HG02938 (cell line): ENCODE results near the gene PXMP4.

ENCODE experiments used
- ATAC-seq: cut with Tn5 transposase; IDR thresholded peaks from one replicate; pipeline ENCODE4 v1.9.1; 2021; ENCODE audit warnings: mild to moderate bottlenecking, moderate library complexity; ENCODE audit not compliant: unreplicated experiment

The PXMP4 gene

GRCh38 chr20:33656783-33657703, 63.1 kb downstream of the PXMP4 start:
- ATAC-seq, result no peak

GRCh38 chr20:33656010-33656782, 63.9 kb downstream of the PXMP4 start:
- no peak for ATAC-seq

- no peak for ATAC-seq
These were observed 64.9 kb downstream of the PXMP4 start for GRCh38 chr20:33655164-33655563.

DNA sequence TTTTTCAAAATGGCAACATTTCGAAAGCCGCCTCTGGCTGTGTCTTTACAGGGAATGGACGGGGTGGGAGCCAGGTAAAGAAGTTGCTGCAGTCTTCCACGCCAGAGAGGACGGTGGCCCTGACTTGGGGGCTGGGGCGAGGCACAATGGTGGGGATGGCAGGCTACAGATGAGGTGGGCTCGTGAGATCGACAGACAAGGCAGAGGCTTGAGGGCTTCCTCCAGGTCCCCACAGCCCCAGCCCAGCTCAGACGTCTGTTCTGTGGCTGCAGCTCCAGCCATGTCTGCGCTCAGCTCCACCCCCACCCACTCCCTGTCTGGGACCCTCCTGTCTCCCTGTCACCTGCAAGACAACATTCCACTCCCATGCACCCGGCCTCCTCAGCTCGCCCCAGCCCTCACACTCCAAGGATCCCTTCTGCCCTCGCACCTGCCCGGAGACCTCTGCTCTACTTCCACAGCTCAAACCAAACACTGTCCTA, 65.4 kb downstream of the PXMP4 start:
- ATAC-seq, result no peak

- no peak for ATAC-seq
These were observed 66.1 kb downstream of the PXMP4 start for GRCh38 chr20:33653900-33654596.

DNA sequence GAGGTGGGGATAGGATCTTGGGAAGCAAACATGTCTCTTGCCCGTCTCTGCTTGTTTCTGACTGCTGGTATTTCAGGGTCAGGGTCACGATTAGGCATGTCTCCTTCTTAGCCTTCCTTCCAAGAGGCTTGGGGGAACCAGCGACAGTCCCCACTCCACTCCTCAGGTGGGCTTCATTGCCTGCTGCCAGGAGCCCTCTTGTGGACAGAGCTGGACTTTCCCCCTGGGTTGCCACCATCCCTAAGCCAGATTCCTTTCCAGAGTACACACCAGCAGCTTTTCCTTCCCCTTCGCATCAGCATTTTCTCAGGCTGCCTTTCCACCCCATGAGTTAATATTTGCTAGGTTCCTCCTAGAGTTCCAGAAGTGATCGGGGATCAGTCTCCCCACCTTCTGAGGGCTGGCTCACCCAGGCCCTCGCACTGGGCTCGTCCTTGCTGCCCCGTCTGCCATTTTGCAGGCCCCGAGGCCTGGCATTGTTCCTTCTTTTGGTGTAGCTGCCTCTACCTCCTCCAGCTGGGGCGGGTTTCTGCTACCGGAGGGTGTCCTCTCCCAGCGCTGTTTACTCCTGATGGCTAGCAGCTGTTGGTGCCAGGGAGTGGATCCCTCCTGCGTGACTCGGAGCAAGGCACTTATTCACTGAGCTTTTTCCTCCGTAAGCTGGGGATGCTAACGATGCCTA, 66.8 kb downstream of the PXMP4 start:
- ATAC-seq, result no peak
